Measurements from ENCODE around the gene FIGN.

DNA sequence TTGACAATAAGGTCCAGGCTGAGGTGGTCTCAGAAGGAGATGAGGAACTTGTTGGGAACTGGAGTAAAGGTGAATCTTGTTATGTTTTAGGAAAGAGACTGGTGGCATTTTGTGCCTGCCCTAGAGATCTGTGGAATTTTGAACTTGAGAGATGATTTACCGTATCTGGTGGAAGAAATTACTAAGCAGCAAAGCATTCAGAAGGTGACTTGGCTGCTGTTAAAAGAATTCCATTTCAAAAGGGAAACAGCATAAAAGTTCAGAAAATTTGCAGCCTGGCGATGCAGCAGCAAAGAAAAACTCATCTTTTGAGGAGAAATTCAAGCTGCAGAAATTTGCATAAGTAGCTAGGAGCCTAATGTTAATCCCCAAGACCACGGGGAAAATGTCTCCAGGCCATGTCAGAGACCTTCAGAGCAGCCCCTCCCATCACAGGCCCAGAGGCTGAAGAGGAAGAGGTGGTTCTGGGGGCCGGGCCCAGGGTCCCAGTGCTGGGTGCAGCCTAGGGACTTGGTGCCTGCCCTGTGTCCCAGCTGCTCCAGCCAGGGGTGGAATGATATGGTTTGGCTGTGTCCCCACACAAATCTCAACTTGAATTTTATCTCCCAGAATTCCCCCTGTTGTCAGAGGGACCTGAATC is 73.5 kb downstream of the FIGN start:
- TF ChIP-seq, protein P1, sequence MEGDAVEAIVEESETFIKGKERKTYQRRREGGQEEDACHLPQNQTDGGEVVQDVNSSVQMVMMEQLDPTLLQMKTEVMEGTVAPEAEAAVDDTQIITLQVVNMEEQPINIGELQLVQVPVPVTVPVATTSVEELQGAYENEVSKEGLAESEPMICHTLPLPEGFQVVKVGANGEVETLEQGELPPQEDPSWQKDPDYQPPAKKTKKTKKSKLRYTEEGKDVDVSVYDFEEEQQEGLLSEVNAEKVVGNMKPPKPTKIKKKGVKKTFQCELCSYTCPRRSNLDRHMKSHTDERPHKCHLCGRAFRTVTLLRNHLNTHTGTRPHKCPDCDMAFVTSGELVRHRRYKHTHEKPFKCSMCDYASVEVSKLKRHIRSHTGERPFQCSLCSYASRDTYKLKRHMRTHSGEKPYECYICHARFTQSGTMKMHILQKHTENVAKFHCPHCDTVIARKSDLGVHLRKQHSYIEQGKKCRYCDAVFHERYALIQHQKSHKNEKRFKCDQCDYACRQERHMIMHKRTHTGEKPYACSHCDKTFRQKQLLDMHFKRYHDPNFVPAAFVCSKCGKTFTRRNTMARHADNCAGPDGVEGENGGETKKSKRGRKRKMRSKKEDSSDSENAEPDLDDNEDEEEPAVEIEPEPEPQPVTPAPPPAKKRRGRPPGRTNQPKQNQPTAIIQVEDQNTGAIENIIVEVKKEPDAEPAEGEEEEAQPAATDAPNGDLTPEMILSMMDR (IDR thresholded peaks at IDR 0.05; ENCODE audit: low read depth, low read length) = no peak
- TF ChIP-seq EZH2phosphoT487 (IDR thresholded peaks at IDR 0.05; ENCODE audit: low read depth) = no peak
